Activated T-helper 9 cell treated with anti-CD3 and anti-CD28 coated beads, Interleukin-2, amount 50 U/mL, for 16 hours (primary cell): ENCODE measurements around the gene IKZF5.

Source experiments
- DNase-seq: peaks from one replicate; pipeline ENCODE4 v3.0.0-alpha.2; 2020; ENCODE audit warnings: low read depth

IKZF5 gene

DNA sequence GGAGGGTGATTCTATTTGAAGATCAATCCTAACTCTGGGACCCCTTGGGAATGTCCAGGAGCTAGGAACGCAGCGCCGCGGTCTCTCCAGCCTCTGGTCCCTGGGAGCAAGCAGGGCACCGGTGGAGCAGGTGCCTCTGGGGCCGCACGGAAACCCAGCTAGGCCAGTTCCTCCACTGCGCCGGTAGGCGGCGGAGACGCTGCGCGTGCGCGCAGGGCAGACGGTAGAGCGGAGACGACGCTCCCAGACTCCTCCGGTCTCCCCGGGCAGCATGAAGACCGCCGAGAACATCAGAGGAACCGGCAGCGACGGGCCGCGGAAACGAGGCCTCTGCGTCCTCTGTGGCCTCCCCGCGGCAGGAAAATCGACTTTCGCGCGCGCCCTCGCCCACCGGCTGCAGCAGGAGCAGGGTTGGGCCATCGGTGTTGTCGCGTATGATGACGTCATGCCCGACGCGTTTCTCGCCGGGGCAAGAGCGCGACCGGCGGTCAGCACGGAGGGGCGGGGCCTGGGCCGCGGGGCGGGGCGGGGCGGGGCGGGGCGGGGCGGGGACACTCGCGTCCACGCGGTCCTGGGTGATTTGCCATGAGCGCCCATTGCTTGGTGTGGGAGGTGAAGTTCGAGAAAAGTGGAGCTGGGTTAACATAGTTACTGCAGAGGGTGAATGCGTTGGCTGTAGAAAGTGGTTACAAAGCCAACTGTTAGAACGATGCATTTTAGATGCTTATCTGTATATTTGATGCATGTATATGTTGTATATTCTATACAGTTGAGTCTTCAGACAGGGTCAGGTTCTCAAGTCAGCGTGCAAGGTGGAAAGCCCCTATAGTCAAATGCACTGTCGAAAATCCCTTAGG is 28.2 kb downstream of the IKZF5 start, which contains the start of gene PSTK:
PSTK (plus strand) TSS at position 193 of the 857 bp plus-strand sequence; CDS start at position 272, 79 bp downstream.
- peak; percentile 84 for DNase-seq

GRCh38 chr10:122974543-122975064 is 34.0 kb downstream of the IKZF5 start:
- no peak for DNase-seq

GRCh38 chr10:122974023-122974422 is 34.6 kb downstream of the IKZF5 start:
- DNase-seq, result no peak

DNA sequence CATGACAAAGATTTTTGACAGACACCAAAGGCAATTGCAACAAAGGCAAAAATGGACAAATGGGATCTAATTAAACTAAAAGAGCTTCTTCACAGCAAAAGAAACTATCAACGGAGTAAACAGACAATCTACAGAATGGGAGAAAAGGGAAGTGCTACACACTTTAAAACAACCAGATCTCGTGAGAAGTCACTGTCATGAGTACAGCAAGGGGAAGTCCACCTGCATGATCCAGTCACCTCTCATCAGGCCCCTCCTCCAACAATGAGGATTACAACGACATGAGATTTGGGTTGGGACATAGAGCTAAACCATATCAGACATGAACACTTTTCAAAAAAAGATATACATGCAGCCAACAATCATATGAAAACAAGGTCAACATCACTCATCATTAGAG is 39.9 kb downstream of the IKZF5 start:
- no peak for DNase-seq

GRCh38 chr10:122966879-122967278 is 41.7 kb downstream of the IKZF5 start:
- DNase-seq, result no peak

DNA sequence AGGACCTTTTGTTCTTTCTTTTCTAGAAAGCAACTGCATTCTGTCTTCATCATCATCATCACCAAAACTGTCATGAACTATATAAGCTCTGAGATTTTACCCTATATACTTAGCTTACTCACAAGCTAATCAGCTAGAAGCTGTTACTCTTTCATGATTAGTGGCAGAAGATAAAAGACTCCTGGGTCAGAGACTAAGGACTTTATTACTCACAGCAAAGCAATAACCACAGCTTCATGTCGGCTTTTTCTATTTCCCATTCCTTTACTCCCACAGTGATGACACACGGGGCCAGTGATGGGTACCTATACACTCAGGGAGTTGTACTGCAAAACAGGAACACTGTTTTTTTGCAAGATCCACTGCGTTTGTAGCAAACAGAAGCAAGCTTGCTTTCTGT is 46.2 kb downstream of the IKZF5 start:
- no peak for DNase-seq

DNA sequence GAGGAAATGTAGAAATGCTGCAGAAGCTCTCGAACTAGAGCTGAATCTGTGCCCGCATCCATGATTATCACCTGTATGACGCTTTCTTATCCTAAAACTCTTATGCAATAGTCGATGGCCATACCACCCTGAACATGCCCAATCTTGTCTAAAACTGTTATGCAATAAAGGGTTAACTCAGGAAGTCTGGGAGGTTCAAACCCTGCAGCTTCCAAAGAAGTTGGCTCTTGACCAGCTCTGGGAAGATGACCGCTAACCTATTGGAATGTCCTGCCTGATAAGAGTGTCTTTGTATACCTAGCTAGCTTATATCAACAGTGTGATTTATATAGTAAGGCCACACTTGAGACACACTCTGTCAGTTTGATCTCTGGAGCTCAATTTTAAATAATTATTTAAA is 51.1 kb downstream of the IKZF5 start:
- no peak for DNase-seq

DNA sequence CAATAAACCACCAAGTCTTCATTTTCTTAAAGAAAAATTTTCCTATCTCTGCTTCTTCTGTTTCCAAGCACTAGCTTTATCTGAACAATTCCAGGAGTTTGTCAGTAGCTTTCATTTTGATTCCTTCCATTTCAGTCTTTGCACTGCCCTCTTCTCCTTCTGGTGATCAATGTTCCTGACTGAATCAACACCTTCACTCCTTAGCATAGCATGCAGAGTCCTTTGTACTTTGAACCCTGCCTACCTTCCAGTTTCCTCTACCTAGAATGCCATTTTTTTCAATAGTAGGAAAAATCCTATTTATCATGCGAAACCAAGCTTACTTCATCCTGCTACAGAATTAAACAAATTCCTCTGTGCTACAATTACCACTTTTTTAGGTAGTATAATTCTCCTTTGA is 52.7 kb downstream of the IKZF5 start:
- DNase-seq, result no peak

GRCh38 chr10:122954731-122955050 is 53.9 kb downstream of the IKZF5 start:
- no peak for DNase-seq

- peak; percentile 98 for DNase-seq
Measured at GRCh38 chr10:122953902-122954730, 54.5 kb downstream of the IKZF5 start, which contains the start of gene C10orf88. C10orf88 (minus strand) TSS chr10:122954227; CDS start chr10:122954178, 49 bp downstream.

- no peak for DNase-seq
Measured at GRCh38 chr10:122949296-122949695, 59.3 kb downstream of the IKZF5 start.
